PC-3 (cell line): ENCODE measurements around the gene NACAD.

ENCODE experiments used
- CTCF ChIP-seq: fragments of 300-600 bp; sonication (generic); conservative IDR thresholded peaks from 2 replicates; pipeline ENCODE4 v1.5.1; 2017; ENCODE audit warnings: antibody characterized with exemption, low read depth, mild to moderate bottlenecking, low read length
- EZH2 ChIP-seq: fragments of 300-600 bp; sonication (generic); IDR thresholded peaks from one replicate; pipeline ENCODE4 v1.6.1; 2017; ENCODE audit warnings: antibody characterized with exemption, mild to moderate bottlenecking, low read length; ENCODE audit not compliant: unreplicated experiment
- EZH2phosphoT487 ChIP-seq: fragments of 300-600 bp; sonication (generic); IDR thresholded peaks from 2 replicates; pipeline ENCODE4 v1.6.1; 2018; ENCODE audit warnings: mild to moderate bottlenecking, antibody characterized with exemption, low read length, borderline replicate concordance

- TF ChIP-seq CTCF, result no peak
- TF ChIP-seq EZH2, result no peak
- TF ChIP-seq EZH2phosphoT487, result no peak
These were observed 52.5 kb downstream of the NACAD start for GRCh38 chr7:45036317-45036716.
